ENCODE measurements around the gene CAVIN1.

- no peak for TF ChIP-seq POLR2A (IDR thresholded peaks at IDR 0.05)
- TF ChIP-seq, protein P1, sequence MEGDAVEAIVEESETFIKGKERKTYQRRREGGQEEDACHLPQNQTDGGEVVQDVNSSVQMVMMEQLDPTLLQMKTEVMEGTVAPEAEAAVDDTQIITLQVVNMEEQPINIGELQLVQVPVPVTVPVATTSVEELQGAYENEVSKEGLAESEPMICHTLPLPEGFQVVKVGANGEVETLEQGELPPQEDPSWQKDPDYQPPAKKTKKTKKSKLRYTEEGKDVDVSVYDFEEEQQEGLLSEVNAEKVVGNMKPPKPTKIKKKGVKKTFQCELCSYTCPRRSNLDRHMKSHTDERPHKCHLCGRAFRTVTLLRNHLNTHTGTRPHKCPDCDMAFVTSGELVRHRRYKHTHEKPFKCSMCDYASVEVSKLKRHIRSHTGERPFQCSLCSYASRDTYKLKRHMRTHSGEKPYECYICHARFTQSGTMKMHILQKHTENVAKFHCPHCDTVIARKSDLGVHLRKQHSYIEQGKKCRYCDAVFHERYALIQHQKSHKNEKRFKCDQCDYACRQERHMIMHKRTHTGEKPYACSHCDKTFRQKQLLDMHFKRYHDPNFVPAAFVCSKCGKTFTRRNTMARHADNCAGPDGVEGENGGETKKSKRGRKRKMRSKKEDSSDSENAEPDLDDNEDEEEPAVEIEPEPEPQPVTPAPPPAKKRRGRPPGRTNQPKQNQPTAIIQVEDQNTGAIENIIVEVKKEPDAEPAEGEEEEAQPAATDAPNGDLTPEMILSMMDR (IDR thresholded peaks at IDR 0.05): no peak
These were observed 33.2 kb downstream of the CAVIN1 start for GRCh38 chr17:42389899-42390298.

Measured in Peyer's patch (tissue), 4 donors.